Neural cell (in vitro differentiated cells): ENCODE results near the gene KIF13A. TPM values are rescaled to one million over a fixed set of nuclear protein-coding genes. Genes with fewer than 3 reads are reported as not detected.

Experiments
- H2AFZ ChIP-seq: fragments of 200-600, 300-800 bp; sonication (generic), shearing (Covaris generic); 2 replicates; pipeline ENCODE4 v1.6.0; 2014; ENCODE audit warnings: low read depth, mild to moderate bottlenecking, antibody characterized with exemption, low read length, moderate library complexity
- H3F3A ChIP-seq: fragments of 200-600 bp; shearing (Covaris generic); 2 replicates; pipeline ENCODE4 v1.6.1; 2016; ENCODE audit warnings: mild to moderate bottlenecking, moderate library complexity, mixed read lengths, antibody characterized with exemption, low read length; ENCODE audit not compliant: insufficient read depth, poor library complexity, severe bottlenecking
- H3K27ac ChIP-seq: fragments of 200-600, 300-800 bp; sonication (generic), shearing (Covaris generic); 2 replicates; pipeline ENCODE4 v1.5.1; 2014; ENCODE audit warnings: mild to moderate bottlenecking, low read length, moderate library complexity
- H3K27me3 ChIP-seq: fragments of 300-800, 200-600 bp; sonication (generic), shearing (Covaris generic); 2 replicates; pipeline ENCODE4 v1.6.0; 2014; ENCODE audit warnings: mild to moderate bottlenecking, low read depth, low read length, moderate library complexity; ENCODE audit not compliant: insufficient read depth
- H3K36me3 ChIP-seq: fragments of 300-800, 200-600 bp; sonication (generic), shearing (Covaris generic); 2 replicates; pipeline ENCODE4 v1.5.1; 2014; ENCODE audit warnings: mild to moderate bottlenecking, antibody characterized with exemption, low read length, moderate library complexity; ENCODE audit not compliant: insufficient read depth
- H3K4me2 ChIP-seq: fragments of 300-800, 200-600 bp; sonication (generic), shearing (Covaris generic); 2 replicates; pipeline ENCODE4 v1.6.0; 2014; ENCODE audit warnings: mild to moderate bottlenecking, low read length
- H3K4me3 ChIP-seq: fragments of 300-800, 200-600 bp; sonication (generic), shearing (Covaris generic); 2 replicates; pipeline ENCODE4 v1.5.1; 2014; ENCODE audit warnings: mild to moderate bottlenecking, low read length, moderate library complexity
- H3K79me2 ChIP-seq: fragments of 200-600 bp; shearing (Covaris generic); replicated peaks from 2 replicates; pipeline ENCODE4 v1.6.0; 2014; ENCODE audit warnings: mild to moderate bottlenecking, low read length, moderate library complexity; ENCODE audit not compliant: insufficient read depth
- H3K9ac ChIP-seq: fragments of 300-800, 200-600 bp; sonication (generic), shearing (Covaris generic); 2 replicates; pipeline ENCODE4 v1.6.1; 2016; ENCODE audit warnings: mild to moderate bottlenecking, low read length, mixed read lengths
- H3K9me2 ChIP-seq: fragments of 200-600 bp; shearing (Covaris generic); 2 replicates; pipeline ENCODE4 v1.6.1; 2016; ENCODE audit warnings: mild to moderate bottlenecking, low read length, mixed read lengths; ENCODE audit not compliant: insufficient read depth
- H3K9me3 ChIP-seq: fragments of 200-600, 300-800 bp; sonication (generic), shearing (Covaris generic); 2 replicates; pipeline ENCODE4 v1.6.1; 2016; ENCODE audit warnings: mild to moderate bottlenecking, mixed run types, low read length, moderate library complexity, mixed read lengths
- H4K20me1 ChIP-seq: fragments of 200-600 bp; shearing (Covaris generic); 2 replicates; pipeline ENCODE4 v1.6.1; 2016; ENCODE audit warnings: mild to moderate bottlenecking, mixed run types; ENCODE audit not compliant: insufficient read depth
- CTCF ChIP-seq: fragments of 450-650 bp; IDR thresholded peaks from 2 replicates; pipeline ENCODE4 v1.5.1; 2014; ENCODE audit warnings: antibody characterized with exemption, mild to moderate bottlenecking, moderate library complexity; ENCODE audit not compliant: poor library complexity, severe bottlenecking
- EZH2 ChIP-seq: fragments of 200-600, 300-800 bp; shearing (Covaris generic), sonication (generic); IDR thresholded peaks from 2 replicates; pipeline ENCODE4 v1.6.1; 2014; ENCODE audit warnings: antibody characterized with exemption, low read length, borderline replicate concordance, mild to moderate bottlenecking; ENCODE audit not compliant: insufficient read depth, poor library complexity, severe bottlenecking
- MXI1 ChIP-seq: fragments of 450-650 bp; conservative IDR thresholded peaks from 2 replicates; pipeline ENCODE4 v1.6.1; 2014; ENCODE audit warnings: antibody characterized with exemption, mild to moderate bottlenecking; ENCODE audit not compliant: poor library complexity, severe bottlenecking
- RAD21 ChIP-seq: fragments of 450-650 bp; conservative IDR thresholded peaks from 2 replicates; pipeline ENCODE4 v1.6.1; 2014; ENCODE audit warnings: antibody characterized with exemption, mild to moderate bottlenecking, moderate library complexity
- REST ChIP-seq: IDR thresholded peaks from 2 replicates; pipeline ENCODE4 v1.6.1; 2012; ENCODE audit warnings: borderline replicate concordance
- TAF1 ChIP-seq: IDR thresholded peaks from 2 replicates; pipeline ENCODE4 v1.6.1; 2012; ENCODE audit warnings: low read depth
- polyA plus RNA-seq: library from polyadenylated mRNA; depleted of rRNA; stranded (reverse); fragments of >200 nt; gene quantifications from 2 replicates; pipeline ENCODE4 v1.2.3, GENCODE V29; 2014

KIF13A gene
- polyA plus RNA-seq, 1 donor from 2014 or later = 9.4 TPM

GRCh38 chr6:17984812-17985670 is 2.4 kb downstream of the KIF13A start:
- peak overlapping the region; percentile 75 for H3K4me3 ChIP-seq
- H3K27ac ChIP-seq = no peak overlapping the region
- H3K9ac ChIP-seq = no peak overlapping the region

DNA sequence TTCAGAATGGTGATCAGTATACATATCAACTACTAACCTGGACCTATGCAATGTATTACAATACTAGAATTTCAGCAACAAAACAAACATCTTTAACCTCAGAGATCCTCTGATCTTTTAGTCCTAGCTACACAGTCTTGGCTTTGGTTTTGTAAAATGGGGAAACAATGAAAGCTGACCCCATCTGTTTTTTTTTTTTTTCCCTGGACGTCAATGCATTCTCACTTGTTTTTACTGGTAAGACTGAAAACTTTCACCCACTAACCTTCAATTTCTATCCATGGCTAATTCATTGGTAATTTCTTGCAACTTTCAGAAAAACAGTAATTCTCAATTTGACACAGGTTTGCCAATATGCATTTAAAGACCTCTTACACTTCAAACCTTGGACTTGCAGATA is 3.0 kb downstream of the KIF13A start:
- no peaks in the 10 kb centered on the region for H3K36me3 ChIP-seq
- no peaks in the 10 kb centered on the region for H3K9me3 ChIP-seq
- no peak overlapping the region for H3K4me2 ChIP-seq
- no peaks in the 10 kb centered on the region for H3K27me3 ChIP-seq
- H3K79me2 ChIP-seq = peaks cover 15% of the 10 kb centered on the region
- H3K9me2 ChIP-seq = no peaks in the 10 kb centered on the region
- H2AFZ ChIP-seq = no peak overlapping the region
- H3K27ac ChIP-seq = no peak overlapping the region
- peak overlapping the region; percentile 75 for H3K4me3 ChIP-seq
- H3K9ac ChIP-seq = no peak overlapping the region
- H3F3A ChIP-seq = no peaks in the 10 kb centered on the region
- no peaks in the 10 kb centered on the region for H4K20me1 ChIP-seq
- no peak for TF ChIP-seq CTCF
- no peak for TF ChIP-seq MXI1
- TF ChIP-seq REST = no peak
- no peak for TF ChIP-seq RAD21
- TF ChIP-seq EZH2 = no peak

More at GRCh38 chr6:17984812-17985670, 2.4 kb downstream of the KIF13A start:
- no peaks in the 10 kb centered on the region for H3K27me3 ChIP-seq
- H3K9me2 ChIP-seq = no peaks in the 10 kb centered on the region
- H4K20me1 ChIP-seq = no peaks in the 10 kb centered on the region
- H3K4me2 ChIP-seq = no peak overlapping the region
- TF ChIP-seq MXI1 (no peak), TAF1 (no peak), REST (no peak), CTCF (no peak)
- H3K79me2 ChIP-seq = peaks cover 15% of the 10 kb centered on the region
- H3K9me3 ChIP-seq = no peaks in the 10 kb centered on the region
- H2AFZ ChIP-seq = no peak overlapping the region
- H3F3A ChIP-seq = no peaks in the 10 kb centered on the region
- H3K36me3 ChIP-seq = no peaks in the 10 kb centered on the region
